Endothelial cell of umbilical vein (primary cell): ENCODE measurements around the gene NIPBL. TPM values are rescaled to one million over a fixed set of nuclear protein-coding genes. Genes with fewer than 3 reads are reported as not detected.

Experiments used
- BruUV-seq: library from RNA; stranded (reverse); fragments of 400-500 nt; replicated peaks from 2 replicates; lab custom pipeline; 2021; lab: Mats Ljungman, UMichigan
- CTCF ChIA-PET: fragments of 300-600, 350-600 bp; sonication (Branson Sonifier 250); formaldehyde crosslinking; loops from one replicate; lab custom pipeline; 2021; ENCODE audit warnings: antibody characterized with exemption, inconsistent platforms; lab: Charles Lee
- POLR2A ChIA-PET: fragments of 300-600, 350-600 bp; sonication (Branson Sonifier 250); formaldehyde crosslinking; loops from one replicate; lab custom pipeline; 2021; ENCODE audit warnings: antibody characterized with exemption, inconsistent platforms; lab: Charles Lee
- DNase-seq: peaks from one replicate; pipeline ENCODE4 v3.0.0-alpha.2; 2011; ENCODE audit warnings: low read depth, low spot score
- FAIRE-seq: peaks from 2 replicates; lab custom pipeline; 2011; peaks lifted over from hg19 to GRCh38; lab: Jason Lieb, UNC
- H2AFZ ChIP-seq: 2 replicates; pipeline ENCODE4 v1.6.0; 2012; ENCODE audit warnings: low read depth, low read length, control low read depth, inconsistent platforms
- H3K27ac ChIP-seq: 2 replicates; pipeline ENCODE4 v1.5.1; 2011; ENCODE audit warnings: low read depth, mild to moderate bottlenecking, control low read depth, low read length, moderate library complexity; ENCODE audit not compliant: insufficient read depth
- H3K27me3 ChIP-seq, 2 experiments: 2 replicates each; pipeline versions ENCODE4 v1.6.0 to v1.6.1; 2011; ENCODE audit warnings: low read length in 2 of 2, mixed read lengths in 1 of 2; ENCODE audit not compliant: control insufficient read depth in 2 of 2, insufficient read depth in 2 of 2
- H3K36me3 ChIP-seq, 2 experiments: 2 replicates in 1 of 2; 3 replicates in 1 of 2; pipeline ENCODE4 v1.5.1; 2011; ENCODE audit warnings: low read length in 2 of 2, mild to moderate bottlenecking in 1 of 2, moderate library complexity in 1 of 2; ENCODE audit not compliant: control insufficient read depth in 2 of 2, insufficient read depth in 2 of 2; ENCODE audit errors: extremely low read depth in 1 of 2
- H3K4me1 ChIP-seq: 3 replicates; pipeline ENCODE4 v1.5.1; 2011; ENCODE audit warnings: mild to moderate bottlenecking, low read length; ENCODE audit not compliant: control insufficient read depth, insufficient read depth; ENCODE audit errors: extremely low read depth
- H3K4me2 ChIP-seq: 2 replicates; pipeline ENCODE4 v1.6.1; 2011; ENCODE audit warnings: low read length, control low read depth, mixed read lengths; ENCODE audit not compliant: insufficient read depth
- H3K4me3 ChIP-seq, 3 experiments: fragments of 200-600 bp in 1 of 3; sonication (generic), shearing (Covaris generic) in 1 of 3; replicated peaks in 1 of 3; 2 replicates each; pipeline ENCODE4 v1.5.1; 2011 to 2016; ENCODE audit warnings: control low read depth in 3 of 3, low read length in 3 of 3, mild to moderate bottlenecking in 2 of 3, inconsistent platforms in 1 of 3, low read depth in 1 of 3, moderate library complexity in 1 of 3; ENCODE audit not compliant: insufficient read depth in 1 of 3
- H3K79me2 ChIP-seq: 2 replicates; pipeline ENCODE4 v1.6.0; 2012; ENCODE audit warnings: low read length, inconsistent platforms; ENCODE audit not compliant: control insufficient read depth, insufficient read depth
- H3K9ac ChIP-seq: replicated peaks from 2 replicates; pipeline ENCODE3; 2011; ENCODE audit warnings: low read length, control low read depth; ENCODE audit not compliant: insufficient read depth; ENCODE audit errors: extremely low read depth
- H3K9me1 ChIP-seq: replicated peaks from 3 replicates; pipeline ENCODE4 v1.6.0; 2011; ENCODE audit warnings: mild to moderate bottlenecking, low read length; ENCODE audit not compliant: control insufficient read depth, insufficient read depth; ENCODE audit errors: extremely low read depth
- H3K9me3 ChIP-seq: replicated peaks from 2 replicates; pipeline ENCODE4 v1.5.1; 2012; ENCODE audit warnings: low read length, inconsistent platforms; ENCODE audit not compliant: control insufficient read depth, insufficient read depth
- H4K20me1 ChIP-seq: replicated peaks from 2 replicates; pipeline ENCODE3; 2011; ENCODE audit warnings: mild to moderate bottlenecking, low read length; ENCODE audit not compliant: control insufficient read depth, insufficient read depth; ENCODE audit errors: extremely low read depth
- CTCF ChIP-seq, 2 donors: IDR thresholded peaks; 1 replicate in 1 of 2; 2 replicates in 1 of 2; pipeline ENCODE4 v1.5.1; 2011; ENCODE audit warnings: low read length in 2 of 2, mild to moderate bottlenecking in 2 of 2, moderate library complexity in 2 of 2, control low read depth in 1 of 2, inconsistent platforms in 1 of 2, low read depth in 1 of 2; ENCODE audit not compliant: insufficient read depth in 1 of 2; ENCODE audit errors: extremely low read depth in 1 of 2
- EZH2 ChIP-seq: IDR thresholded peaks from 2 replicates; pipeline ENCODE4 v1.6.1; 2012; ENCODE audit warnings: borderline replicate concordance, low read depth, mild to moderate bottlenecking, moderate library complexity, low read length, inconsistent platforms; ENCODE audit not compliant: severe bottlenecking
- FOS ChIP-seq: IDR thresholded peaks from 2 replicates; pipeline ENCODE4 v1.6.1; 2011; ENCODE audit warnings: mild to moderate bottlenecking, low read length, moderate library complexity, borderline replicate concordance; ENCODE audit not compliant: insufficient read depth
- GATA2 ChIP-seq: IDR thresholded peaks from 2 replicates; pipeline ENCODE4 v1.7.0; 2011; ENCODE audit warnings: low read depth, mild to moderate bottlenecking, moderate library complexity, mixed read lengths, low read length; ENCODE audit not compliant: insufficient read length, insufficient read depth
- JUN ChIP-seq: IDR thresholded peaks from 2 replicates; pipeline ENCODE4 v1.6.1; 2011; ENCODE audit warnings: borderline replicate concordance, low read depth; ENCODE audit not compliant: insufficient read length, insufficient read depth
- MAX ChIP-seq: IDR thresholded peaks from 2 replicates; pipeline ENCODE4 v1.6.1; 2011; ENCODE audit not compliant: insufficient read depth, insufficient read length
- MYC ChIP-seq: IDR thresholded peaks from one replicate; pipeline ENCODE4 v1.6.1; 2011; ENCODE audit warnings: mild to moderate bottlenecking, low read depth, low read length
- POLR2A ChIP-seq: IDR thresholded peaks from 2 replicates; pipeline ENCODE4 v1.6.1; 2012; ENCODE audit warnings: low read depth, mild to moderate bottlenecking, control low read depth, low read length
- POLR2AphosphoS5 ChIP-seq: IDR thresholded peaks from 2 replicates; pipeline ENCODE4 v1.6.1; 2012; ENCODE audit warnings: low read depth, mild to moderate bottlenecking, control low read depth, low read length, moderate library complexity; ENCODE audit not compliant: insufficient read depth
- dilution Hi-C: fragments of 300-500 bp; cut with MboI; formaldehyde crosslinking; loops from one replicate; pipeline ENCODE4 v1.15.0; 2019; ENCODE audit warnings: low sequenced_read_pairs; ENCODE audit not compliant: extremely low pct_ligation_motif_present
- intact Hi-C: fragments of 100-400 bp; cut with micrococcal nuclease; formaldehyde crosslinking; loops from one replicate; pipeline ENCODE4 v1.10.0; 2022
- polyA plus RNA-seq, 4 experiments: library from polyadenylated mRNA; depleted of rRNA in 3 of 4; stranded (reverse) in 3 of 4; unstranded in 1 of 4; fragments of >200 nt; gene quantifications; 2 replicates each; pipeline versions ENCODE4 v1.2.1 to v1.2.3, GENCODE V29; 2011 to 2012; ENCODE audit warnings: missing spikeins in 1 of 4
- total RNA-seq: library from RNA; stranded (reverse); gene quantifications from 2 replicates; pipeline ENCODE4 v1.2.3, GENCODE V29; 2021

Gene NIPBL
- total and polyA plus RNA-seq, 2 donors (not counting 3 experiments of a cell fraction or from before 2014, with no cell fraction given), result 15.5 to 50.7 TPM

GRCh38 chr5:37071487-37071886 lies 194.9 kb downstream of the NIPBL start:
- peak overlapping the region; percentile 75 for H3K27ac ChIP-seq

More at GRCh38 chr5:37071487-37071886, 194.9 kb downstream of the NIPBL start:
- H3K79me2 ChIP-seq, result no peaks in the 10 kb centered on the region
- BruUV-seq, result TSS peak; percentile 36
- H4K20me1 ChIP-seq, result no peaks in the 10 kb centered on the region
- POLR2A ChIA-PET, result interaction anchor here (0.7 kb wide), 1 partner anchor 23 kb away, joined by 5 read pairs; no protein-coding TSS in a partner anchor
- no peak overlapping the region for H2AFZ ChIP-seq
- dilution Hi-C loops (no loop called here), intact Hi-C loops (no loop called here)
- no peaks in the 10 kb centered on the region for H3K36me3 ChIP-seq
- no peak for DNase-seq
- H3K4me1 ChIP-seq, result peaks cover 22% of the 10 kb centered on the region
- CTCF ChIA-PET, result interaction anchor here (1.0 to 2.3 kb wide), 5 partner anchors 8 to 332 kb away, joined by 3 to 13 read pairs (median 5); no protein-coding TSS in a partner anchor
- H3K9me1 ChIP-seq, result no peaks in the 10 kb centered on the region
- peak overlapping the region; percentile 54 for H3K4me2 ChIP-seq
- no peaks in the 10 kb centered on the region for H3K27me3 ChIP-seq
- TF ChIP-seq POLR2A (no peak), EZH2 (no peak), GATA2 (no peak), MYC (no peak), POLR2AphosphoS5 (no peak), FOS (no peak), JUN (no peak), CTCF (IDR thresholded peaks at IDR 0.05; ENCODE audit: extremely low read depth in 1 of 2, insufficient read depth in 1 of 2, low read depth in 1 of 2, low read length in 2 of 2) (no peak), MAX (no peak)
- no peak for FAIRE-seq
- no peak overlapping the region for H3K4me3 ChIP-seq
- H3K9ac ChIP-seq, result peak overlapping the region; percentile 32
- H3K9me3 ChIP-seq, result no peaks in the 10 kb centered on the region
